ENCODE results near the gene C6orf89. TPM values are rescaled to one million over a fixed set of nuclear protein-coding genes. Genes with fewer than 3 reads are reported as not detected.

The C6orf89 gene
- total RNA-seq, 1 donor, result 58.2 TPM

DNA sequence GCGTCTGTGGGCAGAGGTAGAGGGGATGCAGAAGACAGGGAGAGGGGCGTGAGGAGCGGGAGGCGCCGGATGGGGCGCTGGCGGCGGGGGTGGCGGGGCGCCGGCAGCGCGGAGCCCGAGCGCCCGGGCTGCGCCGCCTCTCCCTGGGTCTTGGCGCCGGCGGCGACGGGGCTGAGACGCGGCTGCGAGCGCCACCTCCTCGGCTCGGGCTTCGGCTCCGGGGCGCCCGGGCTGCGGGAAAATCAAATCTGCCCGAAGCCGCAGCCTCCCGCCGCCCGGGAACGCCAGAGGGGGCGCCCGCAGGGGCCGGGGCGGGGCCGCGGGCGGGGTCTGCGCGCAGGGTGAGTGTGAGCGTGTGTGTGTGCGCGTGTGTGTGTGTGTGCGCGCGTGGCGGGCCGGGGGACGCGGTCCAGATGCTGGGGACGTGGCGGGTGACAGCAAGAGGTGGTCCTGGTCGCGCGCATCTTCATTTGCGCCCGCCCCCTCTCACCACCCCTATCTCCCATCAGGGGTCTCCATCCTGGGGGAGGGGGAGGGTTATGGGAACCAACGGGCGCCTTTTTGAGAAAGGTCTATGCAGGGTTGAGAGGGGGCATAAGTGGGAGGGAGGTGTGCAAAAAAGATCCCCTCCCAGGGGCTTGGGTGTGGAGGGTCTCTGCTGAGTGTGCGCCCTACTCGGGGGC lies 45.9 kb upstream of the C6orf89 start:
- peak overlapping the region; percentile 60 for H3K4me3 ChIP-seq (ENCODE audit: low read depth, low read length)
- DNase-seq (ENCODE audit: low read depth), result peak; percentile 16
- TF ChIP-seq, protein P1, sequence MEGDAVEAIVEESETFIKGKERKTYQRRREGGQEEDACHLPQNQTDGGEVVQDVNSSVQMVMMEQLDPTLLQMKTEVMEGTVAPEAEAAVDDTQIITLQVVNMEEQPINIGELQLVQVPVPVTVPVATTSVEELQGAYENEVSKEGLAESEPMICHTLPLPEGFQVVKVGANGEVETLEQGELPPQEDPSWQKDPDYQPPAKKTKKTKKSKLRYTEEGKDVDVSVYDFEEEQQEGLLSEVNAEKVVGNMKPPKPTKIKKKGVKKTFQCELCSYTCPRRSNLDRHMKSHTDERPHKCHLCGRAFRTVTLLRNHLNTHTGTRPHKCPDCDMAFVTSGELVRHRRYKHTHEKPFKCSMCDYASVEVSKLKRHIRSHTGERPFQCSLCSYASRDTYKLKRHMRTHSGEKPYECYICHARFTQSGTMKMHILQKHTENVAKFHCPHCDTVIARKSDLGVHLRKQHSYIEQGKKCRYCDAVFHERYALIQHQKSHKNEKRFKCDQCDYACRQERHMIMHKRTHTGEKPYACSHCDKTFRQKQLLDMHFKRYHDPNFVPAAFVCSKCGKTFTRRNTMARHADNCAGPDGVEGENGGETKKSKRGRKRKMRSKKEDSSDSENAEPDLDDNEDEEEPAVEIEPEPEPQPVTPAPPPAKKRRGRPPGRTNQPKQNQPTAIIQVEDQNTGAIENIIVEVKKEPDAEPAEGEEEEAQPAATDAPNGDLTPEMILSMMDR (IDR thresholded peaks at IDR 0.05; ENCODE audit: insufficient read depth, low read length), result no peak

DNA sequence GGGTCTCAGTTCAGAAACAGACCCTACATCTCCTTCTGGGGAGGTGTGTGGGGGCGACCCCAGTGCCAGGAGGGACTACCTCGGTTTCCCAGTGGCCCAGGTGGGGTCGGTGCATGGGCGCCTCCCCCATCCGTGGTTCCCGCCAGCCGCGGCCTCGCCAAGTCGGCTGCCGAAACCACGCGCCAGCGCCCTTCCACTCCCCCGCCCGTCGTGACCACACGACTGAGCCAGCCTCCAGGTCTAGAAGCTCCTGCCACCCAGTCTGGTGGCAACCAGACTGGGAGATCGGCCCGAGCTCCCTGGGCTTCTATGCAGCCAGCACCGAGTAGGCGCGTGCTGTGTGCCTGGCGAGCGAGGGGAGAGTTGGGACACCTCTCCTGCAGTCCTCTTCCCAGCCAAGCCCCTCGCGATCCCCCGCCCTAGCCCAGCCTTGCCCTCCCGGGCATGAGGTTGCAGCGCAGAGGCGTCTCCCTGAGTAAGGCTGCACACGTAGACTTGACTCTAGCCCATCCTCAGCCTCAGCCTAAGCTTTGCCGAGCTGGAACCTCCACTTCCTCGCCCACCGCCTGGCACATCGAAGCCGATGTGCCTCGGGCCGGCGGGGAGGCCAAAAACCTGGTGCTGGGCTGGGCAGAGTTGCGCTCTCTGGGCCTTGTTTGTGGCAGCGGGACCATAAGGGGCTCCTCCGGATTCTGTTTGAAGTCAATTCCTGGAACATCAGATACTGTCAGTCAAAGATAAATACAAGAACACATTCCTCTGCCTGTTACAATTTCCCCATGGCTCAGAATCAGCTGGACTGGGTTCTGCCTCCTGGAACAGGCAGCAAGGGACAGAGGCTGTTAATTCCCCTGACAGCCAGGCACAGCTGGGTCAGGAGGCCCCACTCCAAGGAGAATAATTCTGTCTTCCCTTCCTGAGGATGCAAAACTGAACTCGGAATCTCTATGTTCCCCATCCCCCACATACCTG lies 45.0 kb upstream of the C6orf89 start:
- no peak for DNase-seq (ENCODE audit: low read depth)

DNA sequence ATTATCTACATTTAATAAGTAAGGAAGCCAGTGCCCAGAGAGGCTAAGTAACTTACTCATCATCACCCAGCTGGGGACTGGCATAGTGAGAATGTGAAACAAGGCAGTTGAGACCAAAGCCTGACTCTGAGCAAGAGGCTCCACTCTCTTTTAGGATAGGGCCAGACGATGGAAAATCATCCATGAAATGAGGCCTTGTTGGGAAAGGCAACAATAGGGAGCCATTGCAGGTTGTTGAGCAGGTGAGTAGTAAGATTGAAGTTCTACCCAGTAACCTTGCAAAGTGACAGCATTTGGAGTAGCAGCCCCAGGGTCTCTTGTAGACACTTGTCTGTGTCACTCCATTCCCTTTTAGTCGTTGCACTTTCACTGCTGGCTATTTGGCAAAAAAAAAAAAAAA lies 44.0 kb upstream of the C6orf89 start:
- TF ChIP-seq, protein P1 (IDR thresholded peaks at IDR 0.05; ENCODE audit: insufficient read depth, low read length), result no peak
- no peak for DNase-seq (ENCODE audit: low read depth)
- H3K4me3 ChIP-seq (ENCODE audit: low read depth, low read length), result no peak overlapping the region

More for the DNA sequence above, 45.0 kb upstream of the C6orf89 start:
- TF ChIP-seq, protein P1 (IDR thresholded peaks at IDR 0.05; ENCODE audit: insufficient read depth, low read length), result no peak
- peak overlapping the region; percentile 60 for H3K4me3 ChIP-seq (ENCODE audit: low read depth, low read length)

DNA sequence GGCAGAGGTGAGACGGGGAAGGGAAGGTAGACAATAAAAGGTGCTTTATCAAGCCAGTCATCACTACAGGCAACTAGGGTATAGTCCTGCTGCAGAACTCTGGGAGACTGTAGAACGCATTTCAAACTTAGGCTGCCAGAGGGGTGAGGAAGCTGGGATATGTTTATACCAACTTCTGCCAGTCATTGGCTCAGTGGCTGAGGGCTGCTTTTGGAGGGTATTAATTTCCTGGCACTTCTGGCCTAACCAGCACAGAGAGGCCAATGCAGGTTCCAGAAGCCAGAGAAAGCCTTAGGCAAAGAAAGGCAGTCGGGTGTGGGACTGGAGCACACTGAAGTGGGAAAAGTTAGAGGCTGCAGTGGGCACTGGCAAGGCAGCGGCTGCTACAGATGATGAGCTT lies 42.6 kb upstream of the C6orf89 start:
- TF ChIP-seq, protein P1 (IDR thresholded peaks at IDR 0.05; ENCODE audit: insufficient read depth, low read length), result no peak
- H3K4me3 ChIP-seq (ENCODE audit: low read depth, low read length), result no peak overlapping the region
- no peak for DNase-seq (ENCODE audit: low read depth)

DNA sequence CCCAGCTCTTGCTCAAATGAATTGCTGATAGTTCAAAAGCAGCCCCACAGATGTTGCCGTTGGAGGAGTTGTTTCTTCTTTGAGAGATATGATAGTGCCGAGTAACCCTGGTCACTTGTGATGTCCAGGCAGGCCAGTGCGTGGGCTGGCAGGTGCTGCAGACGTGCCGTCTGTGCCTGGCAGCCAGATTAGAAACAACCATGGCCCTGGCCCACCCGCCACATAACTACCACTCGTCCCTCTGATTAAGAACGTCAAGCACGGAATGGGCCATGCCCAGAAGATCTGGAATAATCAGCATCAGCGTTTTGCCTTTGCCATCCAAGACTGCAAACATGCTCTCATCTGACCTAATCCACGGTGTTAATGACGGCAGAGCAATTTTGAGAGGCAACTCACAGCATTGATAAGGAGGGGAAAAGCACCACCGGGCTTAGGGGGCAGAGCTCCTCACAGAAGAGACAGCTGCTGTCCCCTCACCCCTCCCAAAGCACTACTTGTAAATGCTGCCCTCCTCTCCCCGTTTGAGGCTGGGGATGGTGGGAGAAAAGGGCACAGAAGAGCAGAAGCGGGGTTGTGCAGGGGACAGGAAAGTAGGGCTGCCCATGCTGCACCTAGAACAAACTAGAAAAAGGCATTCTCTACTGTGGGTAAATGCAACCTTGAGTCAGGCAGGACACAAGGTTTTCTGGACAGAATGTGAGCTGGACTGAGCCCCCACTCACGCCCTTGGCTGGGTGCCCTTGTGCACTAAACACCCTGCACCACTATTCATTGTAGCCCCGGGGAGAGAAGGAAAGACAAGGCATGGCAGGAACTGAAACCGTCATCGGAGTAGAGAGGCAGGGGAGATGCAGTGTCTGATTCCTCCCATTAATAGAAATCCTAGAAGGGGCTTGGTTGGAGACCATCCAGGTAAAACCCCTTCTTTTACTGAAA lies 41.3 kb upstream of the C6orf89 start:
- no peak for DNase-seq (ENCODE audit: low read depth)
- H3K4me3 ChIP-seq (ENCODE audit: low read depth, low read length), result no peak overlapping the region
- TF ChIP-seq, protein P1 (IDR thresholded peaks at IDR 0.05; ENCODE audit: insufficient read depth, low read length), result no peak

DNA sequence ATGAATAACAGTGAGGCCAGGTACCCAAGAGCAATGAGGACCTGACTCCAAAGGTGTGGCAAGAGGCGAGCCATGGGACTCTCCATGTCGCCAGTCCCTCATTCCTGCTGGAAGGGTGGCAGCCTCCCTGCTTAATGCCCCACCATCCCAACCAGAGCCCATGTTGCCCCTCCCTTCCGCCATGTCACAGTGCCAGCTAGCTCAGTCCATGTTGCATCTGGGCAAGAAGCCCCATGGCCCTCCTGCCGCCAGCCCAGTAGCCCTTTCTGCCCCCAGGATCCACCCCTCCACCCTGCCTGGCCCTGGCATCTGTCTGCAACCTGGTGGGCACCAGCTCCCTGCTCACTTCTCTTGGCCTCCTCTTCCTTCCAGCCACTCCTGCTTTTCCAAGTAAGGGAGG lies 40.5 kb upstream of the C6orf89 start:
- no peak overlapping the region for H3K4me3 ChIP-seq (ENCODE audit: low read depth, low read length)
- TF ChIP-seq, protein P1 (IDR thresholded peaks at IDR 0.05; ENCODE audit: insufficient read depth, low read length), result no peak
- DNase-seq (ENCODE audit: low read depth), result no peak

Measured in fibroblast of the aortic adventitia (primary cell).